Stimulated activated naive CD8-positive, alpha-beta T cell treated with anti-CD3 and anti-CD28 coated beads, Interleukin-15, Interleukin-2, amounts not matched to agents 100 U/mL and 50 U/mL, for 24 hours (primary cell): ENCODE results near the gene SLC35G2.
"Not testable (repeated sequence)": the region's sequence is repeated elsewhere in the genome, so short reads cannot be mapped to it uniquely, and the experiment has no call there.

Source experiments
- ATAC-seq: fragments of 150-1000 bp; cut with Tn5 transposase; one replicate; pipeline ENCODE4 v1.10.0; 2021
- DNase-seq: peaks from one replicate; pipeline ENCODE4 v3.0.0; 2021

Gene SLC35G2

DNA sequence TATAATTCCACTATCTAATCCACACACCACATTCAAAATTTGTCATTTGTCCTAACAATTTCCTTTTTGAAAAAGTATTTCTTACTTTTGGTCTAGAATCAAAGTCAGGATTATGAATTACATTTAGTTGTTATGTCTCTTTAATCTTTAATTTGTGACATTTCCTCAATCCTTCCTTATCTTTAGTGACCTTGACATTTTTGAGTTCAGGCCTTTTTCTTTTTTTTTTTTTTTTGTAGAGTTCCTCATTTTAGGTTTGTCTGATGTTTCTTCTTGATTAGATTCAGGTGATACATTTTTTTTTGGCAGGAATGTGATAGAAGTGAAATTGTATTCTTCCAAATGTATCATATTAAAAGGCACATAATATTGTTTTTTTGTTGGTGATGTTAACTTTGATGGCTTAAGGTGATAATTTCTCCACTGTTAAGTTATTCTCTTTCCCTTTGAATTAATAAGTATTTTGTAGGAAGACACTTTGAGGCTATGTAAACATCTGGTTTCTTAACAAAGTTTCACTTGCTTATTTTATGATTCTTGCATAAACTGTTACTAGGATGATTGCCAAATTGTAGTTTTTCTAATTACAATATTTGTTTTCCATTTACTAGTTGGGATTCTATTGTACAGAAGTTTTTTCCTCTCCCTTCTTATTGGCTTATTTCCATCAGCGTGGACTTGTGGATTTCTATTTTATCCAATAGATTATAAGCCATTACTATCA, 16.3 kb downstream of the SLC35G2 start:
- DNase-seq (no peak), ATAC-seq (no peak)

DNA sequence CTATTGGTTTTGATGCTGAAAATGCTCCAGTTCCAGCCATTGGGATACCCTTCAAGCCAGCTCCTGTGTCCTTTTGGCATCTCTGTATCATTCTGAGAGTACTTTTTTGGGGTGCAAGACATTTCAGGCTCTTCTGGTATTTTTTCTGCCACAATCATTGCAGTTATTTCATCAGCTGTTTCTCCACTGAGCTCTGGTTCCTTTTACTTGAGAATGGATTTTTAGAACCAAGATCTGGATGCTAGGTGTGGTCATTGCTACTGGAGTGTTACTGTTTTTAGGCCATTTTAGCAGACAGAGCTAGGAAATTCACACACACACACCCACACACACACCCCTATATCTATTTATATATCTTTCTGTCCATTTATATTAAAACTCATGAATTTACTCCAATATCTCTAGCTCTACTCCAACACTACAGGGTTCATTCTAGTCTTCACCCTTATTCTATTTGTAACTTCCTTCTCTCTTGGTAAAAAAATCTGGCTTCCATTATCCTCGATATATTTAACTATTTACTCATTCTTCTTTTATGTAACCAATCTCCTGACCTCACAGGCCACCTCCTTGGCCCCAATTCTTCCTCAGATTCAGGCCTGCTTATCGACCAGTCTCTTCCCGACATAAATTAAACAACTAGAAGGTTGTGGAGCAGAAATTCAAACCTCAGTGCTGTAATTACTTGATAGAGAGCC, 17.0 kb downstream of the SLC35G2 start:
- ATAC-seq, result no peak
- no peak for DNase-seq

DNA sequence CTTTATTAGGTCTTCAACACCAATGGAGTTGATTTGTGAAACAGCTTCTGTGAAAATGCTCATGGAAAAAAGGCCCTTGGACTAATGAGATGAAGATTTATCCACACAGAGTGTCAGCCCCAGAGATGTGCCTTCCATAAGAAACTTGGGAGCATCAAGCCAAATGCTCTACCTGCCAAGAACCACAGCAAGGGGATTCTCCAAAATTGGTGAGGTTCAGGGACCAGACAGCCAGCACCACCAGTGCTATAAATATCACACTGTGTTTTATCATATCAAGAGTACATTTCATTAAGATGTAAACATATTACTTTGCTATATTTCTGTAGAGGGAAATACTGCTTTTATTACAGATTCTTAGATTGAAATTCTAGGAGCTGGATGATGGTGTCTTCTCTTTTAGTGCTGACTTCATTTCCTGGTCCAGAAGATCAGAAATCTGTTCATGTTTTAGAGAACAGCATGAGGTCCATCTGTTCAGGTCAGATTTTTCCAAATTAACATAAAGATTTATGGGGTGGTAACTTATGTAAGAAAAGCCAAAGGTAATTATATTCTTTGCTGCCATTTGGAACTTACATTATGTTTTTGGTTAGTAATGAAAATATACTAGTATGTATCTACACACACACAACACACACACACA, 17.7 kb downstream of the SLC35G2 start:
- no peak for ATAC-seq
- DNase-seq, result no peak

DNA sequence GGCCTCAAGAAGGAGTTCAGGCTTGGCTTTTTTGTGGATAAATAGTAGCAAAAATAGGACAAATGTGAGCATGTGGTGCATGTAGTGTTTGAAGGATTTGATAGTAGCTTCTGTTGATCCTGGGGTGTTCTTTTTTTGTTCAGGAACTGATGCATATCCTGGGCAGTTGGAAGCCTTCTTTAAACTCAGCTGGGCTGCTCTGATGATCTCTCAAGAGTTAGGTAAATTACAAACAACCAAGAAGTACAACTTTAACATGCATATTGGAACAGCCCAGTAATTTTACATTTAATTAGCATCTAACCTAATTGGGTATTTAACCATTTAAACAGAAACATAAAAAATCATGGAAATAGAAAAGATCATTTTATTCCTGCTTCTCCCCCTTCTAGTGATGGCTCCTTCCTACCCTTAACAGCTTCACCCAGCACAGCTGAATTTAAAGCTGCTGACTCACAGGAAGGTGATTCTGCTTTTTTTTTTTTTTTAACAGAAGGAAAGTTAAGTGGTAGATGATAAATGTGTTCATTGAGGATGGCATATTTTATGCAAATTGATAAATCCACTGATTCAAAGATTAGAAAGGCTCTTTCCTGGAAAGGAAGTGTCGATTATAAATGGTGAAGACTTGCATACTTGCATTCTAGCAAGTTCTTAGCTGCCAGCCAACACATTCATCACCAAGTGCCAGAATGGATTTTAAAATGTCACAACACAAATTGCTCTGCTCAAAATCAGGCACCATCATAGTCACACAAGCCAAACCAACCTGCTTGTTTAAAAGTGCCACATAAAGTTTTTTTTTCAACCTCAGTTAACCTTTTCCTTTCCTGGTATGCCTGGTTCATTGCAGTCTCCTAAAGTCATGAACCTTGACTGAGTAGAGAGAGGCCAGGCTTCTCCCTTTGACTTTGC, 20.0 kb downstream of the SLC35G2 start:
- DNase-seq (no peak), ATAC-seq (peak; percentile 28)

DNA sequence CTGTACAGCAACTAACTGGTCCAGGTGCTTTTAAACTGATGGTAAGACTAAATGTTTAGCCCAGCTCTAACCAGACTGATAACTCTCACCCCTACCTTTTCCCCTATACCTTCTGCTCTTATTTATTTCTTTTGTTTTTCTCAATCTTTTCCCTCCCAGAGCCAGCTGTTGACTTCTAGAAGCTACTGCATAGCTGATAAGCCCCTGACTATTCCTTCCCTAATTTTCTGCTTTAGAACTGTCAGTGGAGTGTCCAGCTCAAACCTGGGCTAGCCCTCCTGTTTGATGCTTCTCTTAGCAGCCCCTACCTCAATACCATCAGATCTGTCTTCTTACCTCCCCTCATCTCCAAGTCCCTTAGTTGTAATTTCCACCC, 20.6 kb downstream of the SLC35G2 start:
- DNase-seq (no peak), ATAC-seq (no peak)

DNA sequence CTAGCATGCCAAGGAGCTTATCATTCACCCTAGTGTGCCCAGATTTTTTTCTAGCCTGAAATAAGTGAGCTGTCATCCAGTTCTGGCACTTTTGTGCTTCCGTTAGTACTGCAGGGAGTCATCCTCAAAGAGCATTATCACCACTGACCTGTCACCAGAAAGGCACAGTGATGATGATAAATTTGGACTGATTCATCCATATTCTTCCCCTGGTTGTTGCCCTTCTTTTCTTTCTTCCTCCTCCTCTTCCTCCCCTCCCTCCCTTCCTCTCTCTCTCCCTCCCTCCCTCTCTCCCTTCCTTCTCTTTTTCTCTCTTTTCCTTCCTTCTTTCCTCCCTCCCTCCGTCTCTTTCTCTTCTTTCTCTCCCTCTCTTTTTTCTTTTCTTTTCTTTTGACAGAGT, 21.3 kb downstream of the SLC35G2 start:
- ATAC-seq (no peak), DNase-seq (no peak)

- no peak for DNase-seq
- ATAC-seq, result no peak
Observed at GRCh38 chr3:136842294-136842693, 23.4 kb downstream of the SLC35G2 start.

GRCh38 chr3:136844724-136845123, 25.8 kb downstream of the SLC35G2 start:
- ATAC-seq (no peak), DNase-seq (no peak)

DNA sequence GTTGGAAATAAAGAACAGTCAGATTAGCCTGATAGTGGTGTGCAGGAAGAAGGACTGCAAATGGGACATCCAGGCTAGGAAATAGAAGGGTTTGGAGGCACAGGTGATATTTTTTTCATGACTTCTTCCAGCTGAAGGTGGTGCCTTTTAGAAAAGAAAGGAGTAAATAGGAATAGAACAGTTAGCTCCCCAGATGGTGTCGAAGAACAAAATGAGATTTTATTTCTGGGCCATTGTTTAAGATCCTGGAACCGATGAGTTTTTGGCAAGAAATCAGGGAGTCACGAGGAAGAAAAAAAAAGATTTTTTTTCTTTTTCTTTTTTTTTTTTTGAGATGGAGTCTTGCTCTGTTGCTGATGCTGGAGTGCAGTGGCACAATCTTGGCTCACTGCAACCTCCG, 33.3 kb downstream of the SLC35G2 start:
- no peak for ATAC-seq

DNA sequence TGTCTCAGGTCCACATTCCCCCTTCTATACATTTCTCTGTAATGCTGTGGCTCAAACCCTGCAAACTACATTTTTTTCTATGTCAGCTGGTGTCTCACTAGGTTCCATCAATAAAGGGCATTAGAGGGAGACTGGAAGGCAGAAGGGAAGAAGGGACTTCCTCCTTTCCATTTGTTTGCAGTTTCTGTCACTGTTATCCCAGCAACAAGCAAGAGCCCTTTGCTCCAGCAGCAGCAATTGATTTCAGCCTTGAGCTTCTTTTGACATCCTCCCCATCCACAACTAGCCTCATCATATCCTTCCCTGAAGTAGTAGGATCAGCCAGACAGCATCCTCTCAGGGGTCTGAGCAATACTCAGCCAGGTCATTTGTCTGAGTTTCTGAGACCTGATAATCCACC, 37.7 kb downstream of the SLC35G2 start:
- DNase-seq, result no peak
- no peak for ATAC-seq

More for the DNA sequence above, 33.3 kb downstream of the SLC35G2 start:
- DNase-seq, result no peak

- no peak for DNase-seq
- no peak for ATAC-seq
Observed at GRCh38 chr3:136858381-136858780, 39.5 kb downstream of the SLC35G2 start.

DNA sequence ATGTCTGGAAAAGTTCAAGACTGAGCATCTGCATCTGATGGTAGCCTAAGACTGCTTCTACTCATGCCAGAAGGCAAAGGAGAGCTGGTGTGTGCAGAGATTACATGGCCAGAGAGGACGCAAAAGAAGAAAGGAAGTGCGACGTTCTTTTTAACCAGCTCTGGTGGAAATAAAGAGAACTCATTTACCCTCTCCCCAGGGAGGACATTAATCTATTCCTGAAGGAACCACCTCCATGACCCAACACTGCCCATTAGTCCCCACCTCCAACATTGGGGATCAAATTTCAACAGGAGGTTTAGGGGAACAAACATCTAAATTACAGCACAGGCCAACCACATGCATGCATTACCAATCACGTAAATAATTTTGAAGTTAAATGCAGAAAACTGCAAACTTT, 41.6 kb downstream of the SLC35G2 start:
- DNase-seq (no peak), ATAC-seq (no peak)

DNA sequence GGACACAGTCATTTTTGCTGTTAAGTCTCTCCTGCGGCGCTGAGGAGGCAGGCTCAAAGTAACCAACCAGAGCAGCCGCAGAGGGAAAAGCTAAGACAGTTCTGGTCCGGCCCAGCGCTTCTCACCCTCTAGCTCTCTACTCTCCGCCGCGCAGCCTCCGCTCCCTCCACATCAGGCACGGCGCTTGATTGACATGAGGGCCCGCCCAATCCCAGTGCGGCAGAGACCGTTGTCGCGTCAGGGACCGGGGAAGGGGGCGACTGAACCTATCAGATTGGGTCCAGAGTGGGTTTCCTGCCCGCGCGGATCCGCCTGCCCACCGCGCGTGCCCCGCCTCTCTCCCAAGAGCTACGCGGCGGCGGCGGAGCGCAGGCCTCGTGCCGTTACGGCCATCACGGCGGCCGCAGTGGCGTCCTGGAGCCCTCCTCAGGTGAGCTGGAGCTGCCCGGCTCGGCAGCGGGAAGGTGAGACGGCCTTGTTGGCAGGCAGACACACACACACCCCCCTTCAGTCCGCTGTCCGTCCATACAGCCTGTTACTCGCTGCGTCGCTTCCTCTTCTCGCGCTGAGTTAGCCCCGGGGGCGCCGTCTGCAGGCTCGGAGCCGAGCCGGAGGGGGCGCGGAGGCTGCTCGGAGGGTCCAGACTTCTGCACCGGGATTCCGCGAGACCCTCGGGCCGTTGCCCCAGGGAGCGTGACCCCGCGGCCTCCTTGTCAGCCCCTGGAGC, 43.1 kb downstream of the SLC35G2 start, which contains the start of gene NCK1:
Gene NCK1 (plus strand): TSS at position 319 of the 727 bp plus-strand sequence. CDS start 65,794 bp downstream, outside the sequence.
- ATAC-seq, result peak; percentile 99

DNA sequence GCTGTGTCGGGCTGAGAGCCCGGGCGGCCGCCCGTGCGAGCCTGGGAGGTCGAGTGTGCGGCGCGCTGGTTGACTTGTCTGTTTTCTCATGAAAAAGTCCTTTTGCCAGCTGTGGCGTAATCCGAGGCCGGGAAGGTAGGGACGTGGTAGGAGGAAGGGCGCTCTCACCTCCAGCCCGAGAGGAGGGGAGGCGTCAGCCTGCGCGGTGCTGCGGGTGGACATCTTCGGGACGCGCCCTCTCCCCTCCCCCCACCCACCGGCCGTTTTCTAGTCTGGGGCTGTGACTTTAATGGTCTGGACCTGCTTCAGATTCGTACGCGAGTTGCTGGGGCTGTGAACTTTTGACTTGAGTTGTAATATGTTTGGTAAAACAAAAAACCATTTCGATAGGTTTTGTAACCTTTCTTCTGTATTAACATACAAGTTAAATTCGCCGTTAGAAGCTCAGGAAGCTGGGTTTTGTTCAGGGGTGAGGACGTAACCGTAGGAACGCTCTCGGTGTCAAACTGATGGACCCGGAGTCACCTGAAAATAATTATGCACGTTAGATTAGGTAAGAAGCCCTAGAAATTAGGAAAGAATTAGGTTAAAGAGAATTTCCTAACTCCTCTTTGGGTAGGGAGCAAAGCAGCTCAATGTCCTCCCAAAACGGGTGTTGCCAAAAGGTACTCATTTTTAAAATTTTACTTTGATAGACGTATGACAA, 43.8 kb downstream of the SLC35G2 start:
- ATAC-seq, result peak; percentile 3
- peak; percentile 50 for DNase-seq

More for the DNA sequence above, 43.1 kb downstream of the SLC35G2 start, which contains the start of gene NCK1:
- peak; percentile 96 for DNase-seq

GRCh38 chr3:136869282-136869681, 50.4 kb downstream of the SLC35G2 start:
- no peak for ATAC-seq

DNA sequence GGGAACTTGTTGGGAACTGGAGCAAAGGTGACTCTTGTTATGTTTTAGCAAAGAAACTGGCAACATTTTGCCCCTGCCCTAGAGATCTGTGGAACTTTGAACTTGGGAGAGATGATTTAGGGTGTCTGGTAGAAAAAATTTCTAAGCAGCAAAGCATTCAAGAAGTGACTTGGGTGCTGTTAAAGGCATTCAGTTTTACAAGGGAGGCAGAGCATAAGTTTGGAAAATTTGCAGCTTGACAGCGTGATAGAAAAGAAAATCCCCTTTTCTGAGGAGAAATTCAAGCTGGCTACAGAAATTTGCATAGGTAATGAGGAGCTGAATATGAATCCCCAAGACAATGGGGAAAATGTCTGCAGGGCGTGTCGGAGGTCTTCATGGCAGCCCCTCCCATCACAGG, 53.3 kb downstream of the SLC35G2 start:
- not testable (repeated sequence) for DNase-seq, ATAC-seq

More at GRCh38 chr3:136869282-136869681, 50.4 kb downstream of the SLC35G2 start:
- DNase-seq, result no peak

- not testable (repeated sequence) for ATAC-seq, DNase-seq
Observed at GRCh38 chr3:136879510-136879909, 60.6 kb downstream of the SLC35G2 start.

DNA sequence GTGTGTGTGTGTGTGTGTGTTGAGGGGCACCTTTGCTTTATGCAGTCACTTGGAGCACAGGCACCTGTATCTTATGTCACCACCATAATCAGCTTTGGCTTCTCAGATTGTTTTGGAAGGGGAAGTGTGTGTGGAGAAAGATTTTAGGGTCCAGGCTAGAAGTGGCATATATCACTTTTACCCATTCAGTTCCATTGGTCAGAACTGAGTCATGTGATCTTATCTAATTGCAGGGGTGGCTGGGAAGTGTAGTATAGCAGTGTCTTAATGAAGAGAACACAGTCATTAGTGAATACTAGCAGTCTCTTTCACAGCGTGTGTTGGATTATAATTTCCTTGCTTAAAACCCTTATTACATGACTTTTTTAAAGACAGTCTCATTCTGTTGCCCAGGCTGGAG, 63.6 kb downstream of the SLC35G2 start:
- DNase-seq (no peak), ATAC-seq (peak; percentile 59)

DNA sequence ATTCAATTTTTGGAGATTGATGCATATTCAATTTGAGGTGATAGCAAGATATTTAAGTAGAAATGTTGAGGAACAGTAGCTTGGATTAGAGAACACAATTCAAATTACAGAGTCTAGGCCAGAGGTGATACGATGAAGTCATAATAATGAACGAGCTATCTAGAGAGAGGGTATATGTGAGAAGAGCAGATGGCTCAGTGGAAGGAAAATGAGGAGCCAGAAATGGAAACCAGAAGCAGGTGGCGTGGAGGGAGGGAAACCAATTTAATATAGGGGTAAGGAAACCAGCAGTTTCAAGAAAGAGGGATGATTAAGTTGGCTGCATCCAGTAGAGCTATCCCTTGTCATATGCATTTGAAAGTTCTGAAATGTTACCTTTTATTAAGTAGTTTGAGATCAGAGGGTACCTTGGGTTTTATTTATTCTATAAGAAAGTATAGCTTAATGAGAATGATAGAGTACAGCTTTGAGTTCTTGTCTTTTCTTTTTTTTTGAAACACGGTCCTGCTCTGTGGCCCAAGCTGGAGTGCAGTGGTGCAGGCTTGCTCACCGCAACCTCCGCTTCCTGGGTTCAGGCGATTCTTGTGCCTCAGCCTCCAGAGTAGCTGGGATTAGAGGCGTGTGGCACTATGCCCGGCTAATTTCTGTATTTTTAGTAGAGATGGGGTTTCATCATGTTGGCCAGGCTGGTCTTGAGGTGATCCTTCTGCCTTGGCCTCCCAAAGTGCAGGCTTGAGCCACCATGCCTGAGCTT, 65.2 kb downstream of the SLC35G2 start:
- no peak for ATAC-seq
- DNase-seq, result no peak
